NCI-H2029 (cell line): ENCODE data around the gene DNAI1.
"Not testable (repeated sequence)": the region's sequence is repeated elsewhere in the genome, so short reads cannot be mapped to it uniquely, and the experiment has no call there.

Source experiments
- DNase-seq: peaks from one replicate; lab custom pipeline; 2025; lab: John Stamatoyannopoulos, UW

The DNAI1 gene

DNA sequence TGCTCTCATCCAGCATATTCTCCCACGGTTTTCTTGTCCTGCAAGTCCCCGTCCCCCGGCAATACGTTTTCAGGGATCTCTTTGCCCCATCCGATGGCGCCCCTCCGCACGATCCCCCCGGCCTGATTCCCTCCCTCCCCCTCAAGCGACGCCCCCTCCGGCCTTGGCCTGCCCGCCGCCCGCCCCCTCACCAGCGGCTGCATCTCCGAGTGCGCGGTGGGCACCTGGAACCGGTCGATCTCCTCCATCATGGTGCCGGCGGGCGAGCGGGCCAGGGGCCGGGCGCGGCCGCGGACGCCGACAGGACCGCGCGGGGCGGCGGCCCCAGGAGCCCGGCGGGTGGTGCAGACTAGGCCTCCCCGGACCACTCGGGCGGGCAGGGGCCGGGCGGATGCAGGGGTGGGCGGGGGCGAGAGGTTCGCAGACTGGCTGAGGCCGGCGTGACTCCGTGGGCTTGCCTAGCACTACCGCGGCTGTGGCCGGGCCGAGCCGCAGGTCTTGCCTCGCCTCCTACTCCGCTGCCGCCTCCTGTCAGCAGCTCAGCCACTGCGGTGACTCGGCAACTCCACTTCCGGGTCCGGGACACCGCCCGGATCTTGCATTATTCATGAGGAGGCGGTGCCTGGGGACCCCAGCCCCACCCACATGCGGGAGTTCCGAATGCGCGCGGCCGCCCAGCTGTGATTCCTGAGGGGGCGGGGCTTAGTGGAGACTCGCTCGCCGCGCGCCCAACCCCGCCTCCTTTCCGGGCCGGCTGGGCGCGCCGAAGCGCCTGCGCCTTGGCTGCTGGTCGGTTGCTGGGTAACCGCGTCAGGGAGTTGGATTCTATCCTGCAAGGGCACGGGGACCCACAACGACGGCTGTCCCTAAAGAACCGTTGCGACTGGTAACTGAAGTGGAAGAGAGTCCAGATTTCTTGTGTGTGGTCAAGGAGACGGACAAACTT, at the start of gene DNAI1, which contains the start of gene FAM219A:
Gene DNAI1, plus strand, starts transcription at position 793 of the 946 bp plus-strand sequence. CDS start 201 bp downstream, outside the sequence.
Gene FAM219A, minus strand, starts transcription at position 558 of the 946 bp plus-strand sequence. Its CDS starts 307 bp downstream, at position 251.
- peak; percentile 97 for DNase-seq

DNA sequence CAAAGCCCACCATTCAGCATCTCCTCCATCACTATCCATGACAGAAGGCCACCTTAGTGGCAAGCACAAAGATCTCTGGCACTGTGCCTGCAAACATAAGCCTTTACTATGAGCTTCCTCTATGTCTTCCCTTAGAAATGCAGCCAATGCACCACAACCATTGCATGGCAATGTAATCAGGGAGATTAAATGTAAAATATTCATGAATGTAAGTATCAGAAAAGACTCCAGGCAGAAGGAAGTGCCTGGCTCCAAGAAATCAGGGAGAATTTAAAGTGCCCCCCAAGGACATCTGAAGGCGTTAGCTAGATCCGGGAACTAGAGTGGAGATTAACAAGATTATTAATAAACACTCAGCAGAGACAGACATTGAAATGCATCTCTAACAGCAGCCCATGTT, 49.5 kb upstream of the DNAI1 start:
- no peak for DNase-seq

DNA sequence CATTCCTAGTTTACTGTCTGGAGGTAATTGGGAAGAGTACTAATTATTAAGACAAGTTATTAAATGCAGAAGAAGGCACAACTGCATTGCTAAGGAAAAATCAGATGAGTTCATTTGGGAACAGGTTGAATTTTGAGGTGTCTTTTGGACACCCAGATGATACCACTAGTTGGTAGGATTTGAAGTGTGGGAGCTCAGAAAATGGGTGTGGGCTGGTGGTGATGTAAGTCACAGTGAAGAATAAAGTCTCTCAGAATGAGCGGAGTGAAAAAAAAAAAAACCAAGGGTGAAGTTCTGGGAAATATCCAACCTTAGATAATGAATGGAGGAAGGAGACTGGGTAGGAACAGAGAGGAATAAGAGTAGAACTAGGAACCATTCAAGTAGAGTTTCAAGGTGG, 46.3 kb upstream of the DNAI1 start:
- DNase-seq, result no peak

DNA sequence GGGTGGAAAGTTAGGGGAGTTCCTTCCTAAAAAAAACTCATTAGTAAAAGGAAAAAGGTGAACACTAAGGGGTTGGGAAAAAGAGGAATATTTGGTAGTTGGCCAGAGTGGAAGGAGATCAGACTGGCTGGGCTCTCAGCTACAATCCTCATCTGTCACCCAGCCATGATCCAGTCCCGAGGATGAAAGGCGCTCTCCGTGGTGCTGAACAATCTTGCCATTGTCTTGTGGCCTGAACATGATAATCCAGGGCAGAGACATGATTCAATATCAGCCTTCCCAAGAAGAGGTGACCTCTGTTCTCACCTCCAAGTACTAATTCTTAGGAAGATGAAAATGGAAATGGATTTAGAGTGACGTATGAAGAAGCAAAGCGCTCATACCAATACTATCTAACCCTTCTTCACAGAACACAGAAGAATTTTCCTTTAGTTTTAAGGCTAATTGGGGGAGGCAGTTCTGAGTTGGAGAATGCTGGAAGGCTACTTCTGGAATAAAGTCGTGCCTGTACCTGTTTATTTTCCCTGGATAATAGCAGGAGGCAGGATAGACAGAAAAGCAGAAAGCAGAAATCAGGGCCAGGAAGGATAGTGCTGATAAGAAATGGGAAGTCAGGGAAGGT, 45.3 kb upstream of the DNAI1 start:
- no peak for DNase-seq

DNA sequence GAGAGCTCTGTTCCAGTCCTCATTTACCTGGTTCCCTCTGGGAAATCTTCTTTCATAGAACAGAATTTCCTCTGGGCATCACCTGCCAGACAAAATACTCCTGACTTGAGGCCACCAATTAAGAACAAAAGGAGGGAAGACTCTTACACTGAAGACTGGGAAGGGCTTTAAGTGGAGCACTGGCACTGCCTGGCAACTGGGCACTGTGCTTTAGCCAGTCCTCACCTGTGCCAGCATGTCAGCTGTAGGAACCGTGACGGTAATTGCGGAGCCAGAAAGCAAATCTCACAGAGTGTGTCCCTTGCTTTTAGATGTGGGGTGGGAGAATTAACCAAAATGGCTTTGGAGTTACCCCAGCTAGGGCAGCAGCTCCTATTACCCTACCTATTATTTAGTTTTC, 40.9 kb upstream of the DNAI1 start:
- DNase-seq, result peak; percentile 37

DNA sequence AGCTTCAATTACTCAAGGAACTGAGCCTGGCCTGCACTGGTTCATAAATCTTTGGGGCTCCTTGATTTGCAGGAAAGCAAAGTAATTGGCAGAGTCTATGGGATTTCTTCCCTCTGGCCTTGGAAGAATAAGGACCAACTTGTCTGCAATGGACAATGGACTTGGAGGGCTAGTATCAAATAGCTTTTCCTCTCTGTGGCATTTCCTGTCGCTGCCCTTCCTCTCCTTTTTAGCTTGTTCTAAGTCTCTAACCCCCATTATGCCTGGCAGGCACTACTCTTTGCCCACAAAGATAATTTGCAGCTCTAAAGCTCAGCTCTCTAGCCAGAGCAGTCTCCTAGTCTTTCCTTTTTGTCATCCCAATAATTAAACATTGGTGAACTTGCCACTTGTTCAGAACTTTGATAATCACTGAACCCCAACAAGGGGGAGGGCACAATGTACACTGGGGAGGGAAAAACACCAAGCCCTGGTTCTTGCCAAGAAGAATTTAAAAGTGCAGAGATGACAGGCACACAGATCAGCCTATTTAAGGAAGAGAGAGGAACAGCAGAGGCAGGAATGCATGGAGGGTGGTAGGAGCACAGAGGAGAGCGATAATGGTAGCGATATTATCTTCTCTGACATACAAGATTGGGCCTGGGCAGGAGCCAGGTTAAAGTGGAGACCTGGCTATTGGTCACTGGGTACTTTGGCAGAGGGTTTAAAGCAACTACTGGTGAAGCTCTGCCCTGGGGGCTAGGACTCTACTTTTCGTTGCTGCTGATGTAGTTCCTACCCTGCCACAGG, 38.7 kb upstream of the DNAI1 start:
- DNase-seq, result no peak

DNA sequence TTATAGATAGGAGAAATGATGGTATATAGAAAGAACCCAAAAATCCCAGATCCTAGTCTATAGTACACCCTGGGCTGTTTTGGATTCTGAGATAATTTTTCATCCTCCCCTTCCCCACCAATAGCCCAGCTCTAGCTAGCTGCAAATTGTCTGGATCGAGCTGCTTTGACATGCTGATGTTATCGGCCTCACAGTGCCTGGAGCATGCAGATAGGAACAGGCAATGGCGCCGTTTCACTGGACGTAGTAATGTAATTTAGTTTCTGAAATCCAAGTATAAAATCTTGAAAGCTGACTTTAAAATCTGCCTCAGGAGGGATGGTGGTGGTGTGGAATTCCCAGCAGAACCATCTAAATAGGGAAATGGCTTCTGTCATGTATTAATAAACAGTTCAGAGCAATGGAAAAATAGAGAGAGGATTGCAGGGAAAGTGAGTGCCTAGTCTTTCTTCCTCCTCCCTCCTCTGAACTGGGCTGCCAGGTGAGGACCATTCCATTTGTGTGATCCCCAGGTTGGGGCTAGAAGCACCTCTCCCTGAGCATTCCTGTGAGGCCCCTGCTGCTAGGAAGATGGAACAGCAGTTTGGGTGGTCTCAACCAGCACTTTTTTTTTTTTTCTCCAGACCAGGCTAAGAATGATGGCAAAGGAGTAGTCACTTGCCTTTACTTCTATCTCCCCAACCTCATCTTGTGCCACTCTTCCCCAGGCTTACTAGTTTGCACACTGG, 32.1 kb upstream of the DNAI1 start:
- DNase-seq, result no peak

DNA sequence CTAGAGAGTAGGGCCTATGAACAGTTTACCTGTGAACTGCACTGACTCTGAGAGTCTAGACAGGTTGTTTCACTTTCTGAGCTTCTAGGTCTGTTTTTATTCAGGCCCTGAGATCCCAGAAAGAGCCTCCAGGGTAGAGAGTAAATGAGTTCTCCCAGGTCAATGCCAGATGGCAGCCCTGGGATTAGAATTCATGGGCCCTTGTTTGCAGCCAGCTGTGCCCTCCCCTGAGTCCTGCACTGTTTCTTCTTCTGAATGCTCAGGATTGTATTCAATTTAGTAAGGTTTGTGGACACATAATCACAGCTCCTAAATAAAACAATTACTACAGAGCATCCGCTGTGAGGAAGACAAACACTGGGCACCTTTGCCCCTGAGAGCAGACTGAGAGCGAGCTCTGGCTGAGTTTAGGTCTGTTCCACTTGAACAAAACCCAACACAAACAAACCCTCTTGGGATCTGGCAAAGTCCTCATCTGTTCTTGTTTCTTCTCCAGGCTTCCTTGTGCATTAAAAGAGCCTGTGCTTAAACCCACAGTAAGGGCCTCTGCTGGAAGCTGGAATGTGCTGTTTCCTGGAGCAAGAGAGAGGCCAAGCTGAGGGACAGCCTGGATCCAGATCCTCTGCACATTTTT, 30.2 kb upstream of the DNAI1 start:
- no peak for DNase-seq

DNA sequence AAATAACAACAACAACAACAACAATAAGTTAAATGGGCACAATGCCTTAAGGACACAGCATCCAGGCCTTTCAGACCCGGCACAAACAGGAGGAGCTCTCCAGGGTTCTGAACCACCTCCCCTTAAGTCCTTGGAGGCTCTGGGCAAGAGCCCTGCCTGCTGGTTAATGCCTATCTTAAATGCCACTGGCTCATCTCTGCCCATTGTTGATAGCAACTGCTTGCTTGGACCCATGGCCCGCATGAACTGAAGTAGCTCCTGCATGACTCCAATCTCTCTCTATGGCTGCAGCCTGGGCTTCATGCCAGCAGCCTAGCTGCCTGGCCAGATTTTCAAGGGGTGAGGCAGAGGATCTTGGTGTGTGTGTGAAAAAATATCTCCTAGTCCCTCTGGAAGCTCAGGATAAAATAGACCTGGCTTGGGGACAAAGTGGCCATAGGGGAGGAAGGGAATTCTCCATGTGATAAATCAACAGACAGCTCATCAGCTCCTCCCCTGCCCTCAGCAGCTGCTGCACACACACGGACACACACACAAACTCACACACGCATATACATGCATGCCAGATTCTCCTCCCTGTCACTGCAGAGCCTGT, 27.7 kb upstream of the DNAI1 start:
- peak; percentile 93 for DNase-seq

DNA sequence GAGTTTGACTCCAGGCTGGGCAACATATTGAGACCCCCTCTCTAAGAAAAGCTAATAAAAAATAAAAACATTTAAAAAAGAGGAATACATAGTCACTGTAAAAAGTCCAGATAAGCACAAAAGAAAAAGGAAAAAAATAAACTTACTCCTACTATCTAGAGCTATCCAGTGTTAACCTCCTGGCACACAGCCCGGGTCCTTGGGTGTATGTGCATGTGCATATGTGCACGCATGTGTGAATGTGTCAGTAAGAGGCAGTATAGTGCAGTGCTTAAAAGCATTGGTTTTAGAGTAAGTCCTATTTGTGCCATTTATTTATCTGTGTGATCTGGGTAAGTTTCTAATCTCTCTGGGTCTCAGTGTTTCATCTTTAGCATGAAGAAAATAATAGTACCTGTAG, 26.9 kb upstream of the DNAI1 start:
- DNase-seq, result no peak

DNA sequence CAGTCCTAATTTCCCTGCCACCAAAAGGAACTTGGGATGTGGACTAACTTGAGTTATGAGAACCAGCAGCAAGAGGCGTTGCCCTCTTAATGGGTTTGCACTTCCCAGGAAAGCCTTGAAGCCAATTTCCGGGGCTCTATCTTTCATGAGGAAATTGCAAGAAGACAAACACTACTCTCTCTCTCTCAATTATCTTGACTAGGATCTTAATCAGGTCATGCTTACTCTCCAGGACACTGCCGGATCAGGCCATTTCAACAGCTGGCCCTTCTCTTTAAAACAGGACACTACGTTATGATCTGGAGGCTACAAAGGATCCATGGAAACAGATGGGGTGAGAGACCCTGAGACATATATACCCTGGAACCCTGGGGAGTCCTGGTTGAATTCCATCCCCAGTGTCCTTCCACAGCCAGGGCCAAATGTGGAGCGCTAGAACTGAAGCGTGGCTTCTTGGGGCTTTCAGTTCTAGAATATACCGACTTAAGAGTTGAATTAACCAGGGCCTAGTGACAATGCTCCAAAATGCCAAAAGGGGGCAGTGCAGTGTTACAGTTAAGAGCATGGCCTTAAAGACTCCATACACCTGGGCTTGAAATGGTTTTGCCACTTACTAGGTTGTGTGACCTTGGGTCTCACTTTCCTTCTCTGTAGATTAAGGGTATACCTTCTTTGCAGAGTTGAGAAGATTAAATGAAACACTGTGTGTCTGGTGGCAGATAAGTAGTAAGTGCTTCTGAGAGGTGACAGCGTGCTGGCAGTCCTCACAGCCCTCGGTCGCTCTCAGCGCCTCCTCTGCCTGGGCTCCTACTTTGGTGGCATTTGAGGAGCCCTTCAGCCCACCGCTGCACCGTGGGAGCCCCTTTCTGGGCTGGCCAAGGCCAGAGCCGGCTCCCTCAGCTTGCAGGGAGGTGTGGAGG, 21.3 kb upstream of the DNAI1 start:
- peak; percentile 61 for DNase-seq

DNA sequence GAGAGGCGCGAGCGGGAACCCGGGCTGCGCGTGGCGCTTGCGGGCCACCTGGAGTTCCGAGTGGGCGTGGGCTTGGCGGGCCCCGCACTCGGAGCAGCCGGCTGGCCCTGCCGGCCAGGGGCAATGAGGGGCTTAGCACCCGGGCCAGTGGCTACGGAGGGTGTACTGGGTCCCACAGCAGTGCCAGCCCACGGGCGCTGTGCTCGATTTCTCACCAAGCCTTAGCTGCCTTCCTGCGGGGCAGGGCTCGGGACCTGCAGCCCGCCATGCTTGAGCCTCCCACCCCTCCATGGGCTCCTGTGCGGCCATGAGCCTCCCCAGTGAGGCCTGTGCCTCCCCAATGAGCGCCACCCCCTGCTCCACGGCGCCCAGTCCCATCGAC, 20.7 kb upstream of the DNAI1 start:
- DNase-seq, result not testable (repeated sequence)

DNA sequence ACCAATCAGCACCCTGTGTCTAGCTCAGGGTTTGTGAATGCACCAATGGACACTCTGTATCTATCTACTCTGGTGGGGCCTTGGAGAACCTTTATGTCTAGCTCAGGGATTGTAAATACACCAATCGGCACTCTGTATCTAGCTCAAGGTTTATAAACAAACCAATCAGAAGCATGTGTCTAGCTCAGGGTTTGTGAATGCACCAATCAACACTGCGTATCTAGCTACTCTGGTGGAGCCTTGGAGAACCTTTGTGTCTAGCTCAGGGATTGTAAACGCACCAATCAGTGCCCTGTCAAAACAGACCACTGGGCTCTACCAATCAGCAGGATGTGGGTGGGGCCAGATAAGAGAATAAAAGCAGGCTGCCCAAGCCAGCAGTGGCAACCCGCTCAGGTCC, 20.1 kb upstream of the DNAI1 start:
- not testable (repeated sequence) for DNase-seq

DNA sequence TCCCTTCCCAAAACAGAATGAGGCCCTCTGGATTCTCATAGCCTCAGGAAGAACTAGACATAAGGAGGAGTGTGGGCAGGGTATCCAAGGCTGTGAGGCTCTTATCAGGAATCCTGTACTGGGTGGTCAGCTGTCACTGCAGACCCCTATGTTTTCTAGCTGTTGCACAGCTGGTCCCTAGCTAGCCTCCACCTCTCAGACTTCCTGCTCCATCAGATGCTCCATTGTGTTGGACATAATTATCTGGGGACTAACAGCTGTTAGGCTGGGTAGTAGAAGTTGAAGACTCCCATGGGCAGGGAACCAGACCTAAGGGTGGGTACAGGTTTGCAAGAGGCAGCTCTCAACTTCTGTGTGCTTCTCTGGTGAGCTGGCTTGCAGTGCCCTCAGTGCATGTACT, 18.6 kb upstream of the DNAI1 start:
- no peak for DNase-seq

DNA sequence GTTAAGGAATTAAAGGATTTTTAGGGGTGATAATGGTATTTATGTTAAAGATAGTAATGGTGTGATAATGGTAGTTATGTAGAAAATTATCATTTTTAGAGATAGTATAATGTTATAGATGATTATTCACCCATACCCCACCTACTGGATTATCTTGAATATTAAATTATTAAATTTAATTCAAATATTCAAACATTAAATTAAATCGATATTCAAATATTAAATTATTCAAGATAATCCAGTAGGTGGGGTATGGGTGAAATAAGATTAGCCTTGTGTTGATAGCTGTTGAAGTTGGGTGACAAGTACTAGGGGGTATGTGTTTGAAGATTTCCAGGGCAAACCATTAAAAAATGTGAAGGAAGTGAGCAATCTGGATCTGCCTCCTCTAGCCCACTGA, 15.8 kb upstream of the DNAI1 start:
- DNase-seq, result no peak

DNA sequence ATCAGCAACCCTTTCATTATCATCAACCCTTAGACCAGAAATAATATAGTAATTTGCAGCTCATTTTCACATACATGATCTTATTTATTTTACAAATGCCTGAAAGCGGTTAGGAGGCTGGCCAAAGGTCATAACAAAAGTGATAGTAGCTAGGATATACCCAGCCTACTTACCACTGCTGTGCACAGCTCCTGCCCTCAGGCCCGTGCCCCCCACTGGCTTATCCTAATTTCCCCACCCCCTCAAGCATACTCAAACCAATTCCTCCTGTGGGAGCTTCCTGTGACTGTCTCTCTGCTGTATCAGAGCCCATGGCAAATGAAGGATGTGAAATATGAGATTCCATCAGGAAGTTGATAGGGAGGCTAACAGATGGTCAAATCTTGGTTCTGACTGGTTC, 15.1 kb upstream of the DNAI1 start:
- no peak for DNase-seq

DNA sequence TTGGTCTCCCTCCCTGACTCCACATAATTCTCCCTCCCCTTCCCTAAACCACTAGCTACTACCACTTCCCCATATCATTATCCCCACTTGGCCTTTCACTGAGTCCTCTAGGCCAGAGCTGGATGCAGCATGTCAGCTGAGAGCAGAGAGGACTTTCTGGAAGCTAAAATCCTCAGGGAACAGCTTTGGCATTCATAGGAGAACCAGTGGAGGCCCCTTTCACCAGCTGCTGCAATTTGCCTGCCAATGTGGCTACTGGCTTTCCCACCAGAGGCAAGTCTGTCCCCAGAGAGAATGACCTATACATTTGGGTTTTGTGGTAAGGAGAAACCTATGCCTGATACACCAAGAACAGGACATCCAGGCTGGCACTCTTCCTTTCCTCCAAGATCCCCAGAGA, 14.6 kb upstream of the DNAI1 start:
- DNase-seq, result no peak

DNA sequence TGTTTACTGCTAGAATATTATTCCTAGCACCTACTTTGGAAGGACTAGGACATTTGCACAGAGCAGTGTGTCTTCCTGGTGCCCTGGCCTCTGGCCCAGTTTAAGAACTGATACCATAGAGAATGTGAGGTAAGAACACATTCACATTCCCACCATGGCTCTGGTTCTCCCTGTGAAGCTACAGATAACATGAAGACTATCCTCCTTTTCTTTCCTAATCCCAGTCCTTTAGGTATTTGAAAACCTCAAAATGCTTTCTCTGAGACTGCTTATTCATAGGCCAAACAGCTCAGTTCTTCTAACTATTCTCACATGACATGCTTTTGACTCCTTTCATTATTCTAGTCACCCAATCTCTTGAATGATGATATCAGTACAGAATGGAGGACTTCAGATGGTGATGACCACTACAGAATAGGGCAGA, 12.1 kb upstream of the DNAI1 start:
- no peak for DNase-seq

DNA sequence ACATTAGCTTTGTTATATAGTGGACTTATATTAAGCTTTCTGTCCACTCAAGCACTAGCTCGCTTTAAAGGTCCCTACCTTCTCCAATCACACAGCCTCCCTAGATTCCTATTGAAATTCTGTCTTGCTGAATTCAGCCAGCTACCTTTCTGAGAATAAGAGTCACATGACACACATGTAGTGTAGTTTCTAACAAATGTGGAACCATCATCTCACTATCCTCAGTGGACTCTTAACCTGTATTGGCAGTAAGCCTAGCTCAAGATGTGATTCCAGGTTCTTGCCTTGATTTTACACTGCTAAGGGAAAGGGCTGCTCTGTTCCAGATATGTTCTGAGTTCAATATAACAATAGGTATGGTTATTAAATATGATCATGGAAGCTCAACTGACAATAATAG, 11.7 kb upstream of the DNAI1 start:
- no peak for DNase-seq

DNA sequence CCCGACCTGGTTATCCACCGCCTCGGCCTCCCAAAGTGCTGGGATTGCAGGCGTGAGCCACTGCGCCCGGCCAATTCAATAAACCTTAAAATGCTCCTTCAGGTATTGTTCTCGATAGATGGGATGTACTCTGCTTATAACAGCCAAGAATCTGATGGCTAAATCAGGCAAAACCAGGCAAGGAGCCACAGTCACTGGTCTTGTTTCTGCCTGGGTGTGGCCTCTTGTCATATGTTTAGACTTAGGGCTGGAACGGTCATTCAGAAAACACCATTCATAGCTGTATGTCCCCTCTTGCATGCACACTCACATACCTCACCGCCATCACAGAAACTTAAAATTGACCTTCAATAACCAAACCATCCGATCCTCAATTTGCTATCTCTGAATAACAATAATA, 8.0 kb upstream of the DNAI1 start:
- DNase-seq, result no peak
